ENCODE measurements around the gene PTPRE. TPM values are rescaled to one million over a fixed set of nuclear protein-coding genes. Genes with fewer than 3 reads are reported as not detected.

Gene PTPRE, protein sequence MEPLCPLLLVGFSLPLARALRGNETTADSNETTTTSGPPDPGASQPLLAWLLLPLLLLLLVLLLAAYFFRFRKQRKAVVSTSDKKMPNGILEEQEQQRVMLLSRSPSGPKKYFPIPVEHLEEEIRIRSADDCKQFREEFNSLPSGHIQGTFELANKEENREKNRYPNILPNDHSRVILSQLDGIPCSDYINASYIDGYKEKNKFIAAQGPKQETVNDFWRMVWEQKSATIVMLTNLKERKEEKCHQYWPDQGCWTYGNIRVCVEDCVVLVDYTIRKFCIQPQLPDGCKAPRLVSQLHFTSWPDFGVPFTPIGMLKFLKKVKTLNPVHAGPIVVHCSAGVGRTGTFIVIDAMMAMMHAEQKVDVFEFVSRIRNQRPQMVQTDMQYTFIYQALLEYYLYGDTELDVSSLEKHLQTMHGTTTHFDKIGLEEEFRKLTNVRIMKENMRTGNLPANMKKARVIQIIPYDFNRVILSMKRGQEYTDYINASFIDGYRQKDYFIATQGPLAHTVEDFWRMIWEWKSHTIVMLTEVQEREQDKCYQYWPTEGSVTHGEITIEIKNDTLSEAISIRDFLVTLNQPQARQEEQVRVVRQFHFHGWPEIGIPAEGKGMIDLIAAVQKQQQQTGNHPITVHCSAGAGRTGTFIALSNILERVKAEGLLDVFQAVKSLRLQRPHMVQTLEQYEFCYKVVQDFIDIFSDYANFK
- 10 to 100 TPM in 1 of 12 donors, 1 to 10 TPM in 10, not detected in 1; 3.9 to 17.8 (median 7.2) TPM for polyA plus RNA-seq (ENCODE audit: insufficient read length in 12 of 12)
- long read RNA-seq, donor 1: 0 reads
- long read RNA-seq, donor 2: 0 reads
- long read RNA-seq, donor 3: 0 reads
- long read RNA-seq, donor 4: 0 reads
- long read RNA-seq, donor 5: 0 reads
- long read RNA-seq, donor 6: 0 reads
- long read RNA-seq, donor 7, full-length matches to known transcripts: 1 of 1 reads
- long read RNA-seq, donor 7, partial matches to known transcripts: 0 of 1 reads
- long read RNA-seq, donor 7, other reads (novel, unspliced or antisense): 0 of 1 reads
- long read RNA-seq, donor 8: 0 reads
- long read RNA-seq, donor 9: 0 reads
- long read RNA-seq, donor 10: 0 reads
- long read RNA-seq, donor 11: 0 reads

- peak; percentile 49 for DNase-seq
Observed at GRCh38 chr10:127906548-127907377, at the start of gene PTPRE. Gene PTPRE (plus strand): TSS chr10:127907103. CDS start chr10:128040882, 133,779 bp downstream.

- no peak for DNase-seq
Observed at GRCh38 chr10:127860592-127860991, 46.3 kb upstream of the PTPRE start.

DNA sequence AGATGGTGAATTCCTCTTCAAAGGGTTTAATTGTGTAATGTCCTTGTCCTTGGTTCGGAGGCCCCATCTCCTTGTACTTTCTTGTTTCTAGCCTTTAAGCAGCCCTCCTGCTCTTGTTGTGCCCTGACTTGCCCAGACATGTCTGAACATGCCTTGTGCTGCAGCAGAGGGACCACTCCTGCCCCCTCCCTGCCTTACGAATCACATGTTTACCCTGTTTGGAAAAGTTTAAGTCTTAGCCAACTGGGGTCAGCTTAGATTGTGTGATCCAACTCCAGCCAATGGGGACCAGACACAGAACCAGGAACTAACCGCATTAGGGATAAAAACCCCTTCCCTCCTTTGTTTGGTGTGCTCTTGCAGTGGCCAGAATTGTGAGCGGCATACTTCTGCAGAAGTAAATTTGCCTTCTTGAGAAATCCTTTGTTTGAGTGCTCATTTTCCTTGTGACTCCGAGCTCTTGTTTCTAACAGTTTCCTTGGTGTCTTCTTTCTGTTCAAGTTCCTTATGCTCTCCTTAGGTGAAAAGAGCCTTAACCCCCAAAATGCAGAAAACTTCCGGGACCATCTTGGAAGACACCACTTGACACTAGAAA is 43.6 kb upstream of the PTPRE start:
- no peak for DNase-seq

DNA sequence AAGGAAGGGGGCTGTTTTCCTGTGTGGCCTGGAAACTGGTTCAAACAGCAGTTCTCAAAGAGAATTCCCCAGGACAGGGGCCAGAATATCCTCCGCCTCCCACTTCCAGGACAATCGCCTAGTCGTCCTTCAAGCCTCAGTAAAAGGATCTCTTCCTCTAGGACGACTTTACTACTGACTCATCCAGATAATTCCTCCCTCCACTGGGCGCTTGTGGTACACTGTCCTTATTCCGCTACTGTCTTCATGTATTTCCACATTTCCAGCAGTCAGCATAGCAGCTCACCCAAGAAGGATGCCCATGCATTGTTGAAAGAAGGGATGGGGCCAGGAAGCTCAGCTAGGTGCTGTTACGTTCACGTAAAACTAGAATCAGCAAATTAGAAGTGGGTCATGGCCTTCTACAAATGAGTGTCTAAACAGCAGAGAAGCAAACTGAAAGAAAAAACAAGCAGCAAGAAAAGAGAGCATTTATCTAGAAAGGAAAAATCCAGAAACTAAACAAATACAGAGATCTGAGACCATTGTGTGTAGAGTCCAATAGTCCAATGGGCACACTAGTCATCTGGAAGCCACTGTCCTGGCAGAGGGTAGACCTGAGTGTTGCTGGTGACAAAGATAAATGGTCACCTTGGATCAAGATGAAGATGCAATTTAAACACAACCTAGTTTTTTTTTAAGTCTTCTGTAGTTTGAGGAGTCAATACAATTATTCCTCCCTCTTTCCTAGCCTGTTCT is 40.5 kb upstream of the PTPRE start:
- DNase-seq: no peak

DNA sequence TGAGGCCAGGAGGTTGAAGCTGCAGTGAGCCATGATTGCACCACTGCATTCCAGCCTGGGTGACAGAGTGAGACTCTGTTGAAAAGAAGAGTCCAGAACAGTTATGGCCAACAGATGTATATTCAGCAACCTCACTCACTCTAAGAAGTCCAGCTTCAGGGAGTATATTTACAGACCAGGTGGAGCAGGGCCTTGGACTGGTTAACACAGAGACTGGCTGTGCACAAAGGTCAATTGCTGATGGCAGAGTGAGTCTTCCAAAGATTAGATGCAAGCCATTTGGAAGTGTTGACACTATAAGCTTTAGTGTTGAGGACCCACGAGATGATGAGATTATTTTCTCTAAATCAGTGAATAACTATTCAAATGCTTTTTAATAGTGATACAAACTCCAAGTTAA is 39.1 kb upstream of the PTPRE start:
- DNase-seq: no peak

DNA sequence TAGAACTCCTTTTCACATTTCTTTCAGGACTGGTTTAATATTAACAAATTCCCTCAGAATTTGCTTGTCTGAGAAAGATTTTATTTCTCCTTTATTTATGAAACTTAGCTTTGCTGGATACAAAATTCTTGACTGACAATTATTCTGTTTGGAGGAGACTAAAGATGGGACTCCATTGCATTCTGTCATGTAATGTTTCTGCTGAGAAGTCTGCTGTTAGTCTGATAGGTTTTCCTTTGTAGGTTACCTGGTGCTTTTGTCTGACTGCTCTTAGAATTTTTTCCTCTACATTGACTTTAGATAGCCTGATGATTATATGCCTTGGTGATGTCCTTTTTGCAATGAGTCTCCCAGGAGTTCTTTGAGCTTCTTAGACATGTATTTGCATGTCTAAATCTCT is 37.6 kb upstream of the PTPRE start:
- DNase-seq: no peak

DNA sequence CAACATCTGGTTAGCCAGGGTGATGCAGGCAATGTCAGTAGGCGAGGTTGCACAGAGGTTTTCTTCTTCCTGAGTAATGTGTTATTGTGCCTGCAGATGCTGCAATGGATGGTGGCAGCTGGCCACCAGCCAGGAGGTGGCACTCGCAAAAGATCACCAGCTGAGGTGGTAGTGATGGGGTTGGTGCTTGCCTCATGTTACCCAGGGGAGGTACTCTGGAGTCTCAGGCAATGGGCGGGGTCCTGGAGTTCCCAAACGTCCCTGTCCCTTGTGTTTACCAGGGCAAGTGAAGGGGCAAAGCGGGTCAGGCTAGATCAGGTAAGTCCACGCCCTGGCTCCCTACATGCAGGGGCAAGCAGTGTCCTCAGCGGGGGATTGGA is 35.3 kb upstream of the PTPRE start:
- no peak for DNase-seq

DNA sequence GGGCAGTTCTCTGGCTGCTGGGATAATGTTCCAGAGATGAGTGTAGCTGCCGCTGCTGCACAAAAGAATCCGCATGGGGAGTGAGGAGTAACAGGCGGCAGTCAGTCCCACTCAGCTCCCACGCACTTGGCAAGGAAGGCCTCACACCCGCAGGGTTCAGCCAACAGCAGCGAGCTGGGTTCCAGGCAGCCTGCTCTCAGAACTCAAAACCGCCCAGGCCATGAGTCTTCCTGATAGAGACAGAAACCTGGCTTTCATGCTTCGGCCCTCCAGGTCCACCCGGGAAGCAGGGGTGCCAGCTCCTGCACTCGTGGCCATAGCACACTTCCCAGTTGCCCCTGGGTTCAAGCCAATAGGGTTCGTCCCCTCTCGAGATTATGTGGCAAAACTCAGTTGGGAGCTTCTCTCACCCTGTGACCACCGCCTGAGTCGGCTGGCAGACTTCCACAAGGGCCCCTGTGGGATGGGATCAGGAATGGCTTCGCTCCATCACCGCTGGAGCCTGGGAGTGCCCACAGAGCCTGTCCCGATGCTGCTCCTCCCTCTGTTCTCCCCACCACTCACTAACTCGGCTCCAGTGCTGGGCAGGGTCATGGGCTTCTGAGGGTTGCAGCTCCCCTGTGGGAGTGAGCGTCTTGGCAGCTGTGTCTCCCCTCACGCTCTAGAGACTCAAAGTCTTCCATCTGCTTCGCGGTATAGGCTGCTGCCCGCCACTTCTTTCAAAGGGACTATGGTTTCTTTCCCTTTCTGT is 34.7 kb upstream of the PTPRE start:
- no peak for DNase-seq

GRCh38 chr10:127872871-127873600 is 33.9 kb upstream of the PTPRE start:
- no peak for DNase-seq

GRCh38 chr10:127873901-127874470 is 32.9 kb upstream of the PTPRE start:
- no peak for DNase-seq

GRCh38 chr10:127874671-127875448 is 32.0 kb upstream of the PTPRE start:
- no peak for DNase-seq

GRCh38 chr10:127875449-127875765 is 31.5 kb upstream of the PTPRE start:
- no peak for DNase-seq

DNA sequence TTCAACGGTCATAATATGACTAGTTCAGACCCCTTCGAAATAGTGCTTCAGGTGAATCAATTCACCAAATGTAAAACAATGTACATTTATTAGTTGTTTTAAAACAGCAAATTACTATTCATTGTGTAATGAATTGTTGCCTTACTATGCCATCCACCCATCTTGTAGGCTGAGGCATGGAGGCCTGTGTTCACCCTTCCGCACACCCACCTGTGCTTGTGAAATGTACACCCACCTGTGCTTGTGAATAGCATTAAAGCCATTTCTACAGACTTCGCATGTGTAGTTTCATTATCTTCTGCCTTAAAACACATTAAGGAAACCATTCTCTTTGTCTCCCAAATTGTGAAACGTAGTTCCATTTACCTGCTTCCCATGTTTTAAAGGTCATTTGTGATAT is 31.0 kb upstream of the PTPRE start:
- no peak for DNase-seq

GRCh38 chr10:127877116-127877515 is 29.8 kb upstream of the PTPRE start:
- no peak for DNase-seq

DNA sequence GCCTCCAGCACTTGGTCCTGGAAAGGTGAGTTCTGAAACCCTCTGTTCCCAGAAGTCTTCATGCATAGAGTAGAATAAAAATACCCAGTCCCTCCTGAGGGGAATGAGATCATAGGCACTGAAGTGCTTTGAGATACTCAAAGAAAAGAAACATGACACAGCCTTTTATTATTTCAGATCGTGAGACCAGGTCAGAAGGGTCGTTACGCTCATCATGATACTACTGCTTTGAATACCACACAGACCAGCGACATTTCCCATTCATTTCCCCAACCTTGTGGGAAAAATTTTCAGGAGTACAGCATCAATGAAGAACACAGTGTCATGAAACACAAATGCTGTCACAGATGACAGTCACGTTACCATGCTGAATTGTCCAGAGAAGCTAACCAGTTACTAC is 29.2 kb upstream of the PTPRE start:
- DNase-seq: no peak

DNA sequence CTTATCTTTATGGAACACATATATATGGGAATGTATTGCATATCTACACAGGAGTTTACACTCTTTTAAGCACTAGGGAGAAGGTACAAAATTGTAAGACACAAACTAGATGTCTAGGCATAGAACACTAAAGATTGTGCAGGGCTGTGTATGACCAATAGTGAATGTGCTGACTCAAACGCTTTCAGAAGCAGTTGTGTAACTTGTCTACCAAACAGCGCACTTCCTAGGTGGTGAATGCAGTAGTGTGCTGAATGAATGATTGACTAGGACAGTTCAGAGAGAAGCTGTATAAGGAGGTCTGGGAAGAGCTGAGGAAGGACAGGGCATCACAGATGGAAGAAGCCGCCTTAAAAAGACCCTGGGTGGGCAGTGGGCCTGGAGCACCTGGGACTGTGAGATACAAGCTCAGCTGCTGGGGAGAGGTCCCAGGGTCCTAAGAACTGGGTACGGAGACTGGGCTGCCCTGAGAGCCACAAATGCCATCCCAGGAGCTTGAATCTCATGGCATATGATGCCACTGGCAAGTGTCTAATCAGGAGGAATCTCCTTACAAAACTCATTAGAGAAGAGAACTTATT is 28.3 kb upstream of the PTPRE start:
- no peak for DNase-seq

- peak; percentile 22 for DNase-seq
Observed at GRCh38 chr10:127880557-127880956, 26.3 kb upstream of the PTPRE start.

- DNase-seq: no peak
Observed at GRCh38 chr10:127881262-127881661, 25.6 kb upstream of the PTPRE start.

Data from muscle of arm (tissue), 14 donors.